HepG2 (cell line): Measurements from ENCODE around the gene KDM6B. TPM values are rescaled to one million over a fixed set of nuclear protein-coding genes. Genes with fewer than 3 reads are reported as not detected.

Experiments
- HNF4G ChIP-seq, 2 experiments: sonication (generic) in 1 of 2; formaldehyde crosslinking in 1 of 2; IDR thresholded peaks; 2 replicates each; pipeline versions ENCODE4 v1.4.0 to v1.6.1; 2011 to 2020; ENCODE audit warnings: borderline replicate concordance in 2 of 2, low read depth in 2 of 2, mild to moderate bottlenecking in 2 of 2, low read length in 1 of 2, missing genetic modification reagents in 1 of 2, moderate library complexity in 1 of 2
- HOXA9 ChIP-seq: sonication (generic); formaldehyde crosslinking; IDR thresholded peaks from 2 replicates; pipeline ENCODE4 v1.8.1; 2022; ENCODE audit warnings: missing genetic modification reagents, mild to moderate bottlenecking, moderate library complexity, borderline replicate concordance
- IKZF4 ChIP-seq: sonication (generic); formaldehyde crosslinking; IDR thresholded peaks from 2 replicates; pipeline ENCODE4 v1.5.1; 2020; ENCODE audit warnings: borderline replicate concordance, mild to moderate bottlenecking, low read depth, missing genetic modification reagents; ENCODE audit errors: not compliant biosample characterization
- NFE2L2 ChIP-seq: fragments of 150-350 bp; IDR thresholded peaks from 2 replicates; pipeline ENCODE4 v1.6.1; 2014; ENCODE audit warnings: low read length
- PHF8 ChIP-seq: sonication (generic); formaldehyde crosslinking; IDR thresholded peaks from 2 replicates; pipeline ENCODE4 v1.5.0; 2020; ENCODE audit warnings: missing genetic modification reagents
- POLR2AphosphoS2 ChIP-seq: IDR thresholded peaks from 2 replicates; pipeline ENCODE4 v1.6.1; 2011; ENCODE audit warnings: low read depth, low read length, improper control_type of control experiment
- SKI ChIP-seq: fragments of 450-650 bp; IDR thresholded peaks from one replicate; pipeline ENCODE4 v1.6.1; 2018; ENCODE audit warnings: mild to moderate bottlenecking; ENCODE audit not compliant: partially characterized antibody
- THAP11 ChIP-seq: IDR thresholded peaks from 2 replicates; pipeline ENCODE4 v1.6.1; 2016; ENCODE audit warnings: missing biosample characterization, missing genetic modification reagents
- ZSCAN9 ChIP-seq: IDR thresholded peaks from 2 replicates; pipeline ENCODE4 v1.6.1; 2016; ENCODE audit warnings: borderline replicate concordance
- ZZZ3 ChIP-seq: sonication (generic); formaldehyde crosslinking; IDR thresholded peaks from 2 replicates; pipeline ENCODE4 v1.4.0; 2020; ENCODE audit warnings: missing genetic modification reagents, mild to moderate bottlenecking, borderline replicate concordance
- polyA plus RNA-seq, 8 experiments: library from polyadenylated mRNA; depleted of rRNA in 3 of 8; stranded (reverse) in 7 of 8; unstranded in 1 of 8; fragments of >200 nt; fragmentation: Illumina TruSeq in 4 of 8; extraction: Trizol in 4 of 8; gene quantifications; 2 replicates each; pipeline versions ENCODE4 v1.2.1 to v1.2.3, GENCODE V29; 2011 to 2016; ENCODE audit warnings: low read depth in 4 of 8, missing spikeins in 1 of 8, mixed read lengths in 1 of 8; ENCODE audit not compliant: insufficient read depth in 1 of 8
- total RNA-seq, 5 experiments: library from RNA; depleted of rRNA; stranded (reverse); fragments of >200 nt; fragmentation: Illumina TruSeq; extraction: Trizol; gene quantifications; 2 replicates each; pipeline ENCODE4 v1.2.3, GENCODE V29; 2016; ENCODE audit warnings: low read depth in 1 of 5
- TF ChIP-seq, protein P1 (sequence below): sonication (generic); formaldehyde crosslinking; IDR thresholded peaks from 2 replicates; pipeline ENCODE4 v1.5.1; 2020; ENCODE audit warnings: missing genetic modification reagents, mild to moderate bottlenecking, borderline replicate concordance
- TF ChIP-seq, protein P2 (sequence below): sonication (generic); formaldehyde crosslinking; IDR thresholded peaks from 2 replicates; pipeline ENCODE4 v1.5.0; 2020; ENCODE audit warnings: mild to moderate bottlenecking, missing genetic modification reagents, borderline replicate concordance
- TF ChIP-seq, protein P3 (sequence below), 2 experiments: sonication (generic) in 1 of 2; formaldehyde crosslinking in 1 of 2; IDR thresholded peaks; 2 replicates each; pipeline versions ENCODE4 v1.4.0 to v1.6.1; 2016 to 2020; ENCODE audit warnings: borderline replicate concordance in 1 of 2, low read depth in 1 of 2, mild to moderate bottlenecking in 1 of 2, missing genetic modification reagents in 1 of 2

Gene KDM6B
- total and polyA plus RNA-seq, 2 of the 13 experiments (the other 11 are each of a cell fraction or from before 2014, with no cell fraction given), result 1.3 to 2.1 TPM

GRCh38 chr17:7841396-7841914 lies 7.4 kb downstream of the KDM6B start (continued):
- TF ChIP-seq ZZZ3 (CRISPR knock-in tag) (no peak), POLR2AphosphoS2 (no peak), PHF8 (no peak), IKZF4 (CRISPR knock-in tag) (no peak), THAP11 (CRISPR knock-in tag) (peak; percentile 19), SKI (peak; percentile 98), ZSCAN9 (CRISPR knock-in tag) (no peak; the same call in 1 of the 2 replicates), NFE2L2 (no peak), HOXA9 (CRISPR knock-in tag) (no peak), HNF4G (IDR thresholded peaks at IDR 0.05; ENCODE audit: borderline replicate concordance, low read depth, low read length) (no peak), HNF4G (CRISPR knock-in tag; IDR thresholded peaks at IDR 0.05; ENCODE audit: borderline replicate concordance, low read depth) (no peak)
- TF ChIP-seq, protein P1, sequence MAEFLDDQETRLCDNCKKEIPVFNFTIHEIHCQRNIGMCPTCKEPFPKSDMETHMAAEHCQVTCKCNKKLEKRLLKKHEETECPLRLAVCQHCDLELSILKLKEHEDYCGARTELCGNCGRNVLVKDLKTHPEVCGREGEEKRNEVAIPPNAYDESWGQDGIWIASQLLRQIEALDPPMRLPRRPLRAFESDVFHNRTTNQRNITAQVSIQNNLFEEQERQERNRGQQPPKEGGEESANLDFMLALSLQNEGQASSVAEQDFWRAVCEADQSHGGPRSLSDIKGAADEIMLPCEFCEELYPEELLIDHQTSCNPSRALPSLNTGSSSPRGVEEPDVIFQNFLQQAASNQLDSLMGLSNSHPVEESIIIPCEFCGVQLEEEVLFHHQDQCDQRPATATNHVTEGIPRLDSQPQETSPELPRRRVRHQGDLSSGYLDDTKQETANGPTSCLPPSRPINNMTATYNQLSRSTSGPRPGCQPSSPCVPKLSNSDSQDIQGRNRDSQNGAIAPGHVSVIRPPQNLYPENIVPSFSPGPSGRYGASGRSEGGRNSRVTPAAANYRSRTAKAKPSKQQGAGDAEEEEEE (CRISPR knock-in tag), result no peak
- TF ChIP-seq, protein P2, sequence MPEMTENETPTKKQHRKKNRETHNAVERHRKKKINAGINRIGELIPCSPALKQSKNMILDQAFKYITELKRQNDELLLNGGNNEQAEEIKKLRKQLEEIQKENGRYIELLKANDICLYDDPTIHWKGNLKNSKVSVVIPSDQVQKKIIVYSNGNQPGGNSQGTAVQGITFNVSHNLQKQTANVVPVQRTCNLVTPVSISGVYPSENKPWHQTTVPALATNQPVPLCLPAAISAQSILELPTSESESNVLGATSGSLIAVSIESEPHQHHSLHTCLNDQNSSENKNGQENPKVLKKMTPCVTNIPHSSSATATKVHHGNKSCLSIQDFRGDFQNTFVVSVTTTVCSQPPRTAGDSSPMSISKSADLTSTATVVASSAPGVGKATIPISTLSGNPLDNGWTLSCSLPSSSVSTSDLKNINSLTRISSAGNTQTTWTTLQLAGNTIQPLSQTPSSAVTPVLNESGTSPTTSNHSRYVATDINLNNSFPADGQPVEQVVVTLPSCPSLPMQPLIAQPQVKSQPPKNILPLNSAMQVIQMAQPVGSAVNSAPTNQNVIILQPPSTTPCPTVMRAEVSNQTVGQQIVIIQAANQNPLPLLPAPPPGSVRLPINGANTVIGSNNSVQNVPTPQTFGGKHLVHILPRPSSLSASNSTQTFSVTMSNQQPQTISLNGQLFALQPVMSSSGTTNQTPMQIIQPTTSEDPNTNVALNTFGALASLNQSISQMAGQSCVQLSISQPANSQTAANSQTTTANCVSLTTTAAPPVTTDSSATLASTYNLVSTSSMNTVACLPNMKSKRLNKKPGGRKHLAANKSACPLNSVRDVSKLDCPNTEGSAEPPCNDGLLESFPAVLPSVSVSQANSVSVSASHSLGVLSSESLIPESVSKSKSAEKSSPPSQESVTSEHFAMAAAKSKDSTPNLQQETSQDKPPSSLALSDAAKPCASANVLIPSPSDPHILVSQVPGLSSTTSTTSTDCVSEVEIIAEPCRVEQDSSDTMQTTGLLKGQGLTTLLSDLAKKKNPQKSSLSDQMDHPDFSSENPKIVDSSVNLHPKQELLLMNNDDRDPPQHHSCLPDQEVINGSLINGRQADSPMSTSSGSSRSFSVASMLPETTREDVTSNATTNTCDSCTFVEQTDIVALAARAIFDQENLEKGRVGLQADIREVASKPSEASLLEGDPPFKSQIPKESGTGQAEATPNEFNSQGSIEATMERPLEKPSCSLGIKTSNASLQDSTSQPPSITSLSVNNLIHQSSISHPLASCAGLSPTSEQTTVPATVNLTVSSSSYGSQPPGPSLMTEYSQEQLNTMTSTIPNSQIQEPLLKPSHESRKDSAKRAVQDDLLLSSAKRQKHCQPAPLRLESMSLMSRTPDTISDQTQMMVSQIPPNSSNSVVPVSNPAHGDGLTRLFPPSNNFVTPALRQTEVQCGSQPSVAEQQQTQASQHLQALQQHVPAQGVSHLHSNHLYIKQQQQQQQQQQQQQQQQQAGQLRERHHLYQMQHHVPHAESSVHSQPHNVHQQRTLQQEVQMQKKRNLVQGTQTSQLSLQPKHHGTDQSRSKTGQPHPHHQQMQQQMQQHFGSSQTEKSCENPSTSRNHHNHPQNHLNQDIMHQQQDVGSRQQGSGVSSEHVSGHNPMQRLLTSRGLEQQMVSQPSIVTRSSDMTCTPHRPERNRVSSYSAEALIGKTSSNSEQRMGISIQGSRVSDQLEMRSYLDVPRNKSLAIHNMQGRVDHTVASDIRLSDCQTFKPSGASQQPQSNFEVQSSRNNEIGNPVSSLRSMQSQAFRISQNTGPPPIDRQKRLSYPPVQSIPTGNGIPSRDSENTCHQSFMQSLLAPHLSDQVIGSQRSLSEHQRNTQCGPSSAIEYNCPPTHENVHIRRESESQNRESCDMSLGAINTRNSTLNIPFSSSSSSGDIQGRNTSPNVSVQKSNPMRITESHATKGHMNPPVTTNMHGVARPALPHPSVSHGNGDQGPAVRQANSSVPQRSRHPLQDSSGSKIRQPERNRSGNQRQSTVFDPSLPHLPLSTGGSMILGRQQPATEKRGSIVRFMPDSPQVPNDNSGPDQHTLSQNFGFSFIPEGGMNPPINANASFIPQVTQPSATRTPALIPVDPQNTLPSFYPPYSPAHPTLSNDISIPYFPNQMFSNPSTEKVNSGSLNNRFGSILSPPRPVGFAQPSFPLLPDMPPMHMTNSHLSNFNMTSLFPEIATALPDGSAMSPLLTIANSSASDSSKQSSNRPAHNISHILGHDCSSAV (CRISPR knock-in tag), result no peak
- TF ChIP-seq, protein P3, sequence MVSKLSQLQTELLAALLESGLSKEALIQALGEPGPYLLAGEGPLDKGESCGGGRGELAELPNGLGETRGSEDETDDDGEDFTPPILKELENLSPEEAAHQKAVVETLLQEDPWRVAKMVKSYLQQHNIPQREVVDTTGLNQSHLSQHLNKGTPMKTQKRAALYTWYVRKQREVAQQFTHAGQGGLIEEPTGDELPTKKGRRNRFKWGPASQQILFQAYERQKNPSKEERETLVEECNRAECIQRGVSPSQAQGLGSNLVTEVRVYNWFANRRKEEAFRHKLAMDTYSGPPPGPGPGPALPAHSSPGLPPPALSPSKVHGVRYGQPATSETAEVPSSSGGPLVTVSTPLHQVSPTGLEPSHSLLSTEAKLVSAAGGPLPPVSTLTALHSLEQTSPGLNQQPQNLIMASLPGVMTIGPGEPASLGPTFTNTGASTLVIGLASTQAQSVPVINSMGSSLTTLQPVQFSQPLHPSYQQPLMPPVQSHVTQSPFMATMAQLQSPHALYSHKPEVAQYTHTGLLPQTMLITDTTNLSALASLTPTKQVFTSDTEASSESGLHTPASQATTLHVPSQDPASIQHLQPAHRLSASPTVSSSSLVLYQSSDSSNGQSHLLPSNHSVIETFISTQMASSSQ (IDR thresholded peaks at IDR 0.05; ENCODE audit: low read depth), result no peak
- TF ChIP-seq, protein P3 (CRISPR knock-in tag; IDR thresholded peaks at IDR 0.05; ENCODE audit: borderline replicate concordance), result 0 out of 2 replicates have a peak, but pooled peaks have one; percentile 20
